WTC11 (cell line): ENCODE results near the gene SLCO1C1. TPM values are rescaled to one million over a fixed set of nuclear protein-coding genes. Genes with fewer than 3 reads are reported as not detected.

Experiments used
- ATAC-seq: fragments of 200-7000 bp; cut with Tn5 transposase; 2 replicates; pipeline ENCODE4 v1.10.0; 2021; ENCODE audit warnings: mild to moderate bottlenecking, moderate library complexity
- CTCF ChIA-PET: fragments of 300-600 bp; sonication (Branson Sonifier 250); formaldehyde crosslinking; loops from one replicate; lab custom pipeline; 2021; ENCODE audit warnings: antibody characterized with exemption; lab: Charles Lee
- POLR2A ChIA-PET: fragments of 350-600 bp; sonication (Branson Sonifier 250); formaldehyde crosslinking; loops from one replicate; lab custom pipeline; 2021; ENCODE audit warnings: antibody characterized with exemption; lab: Charles Lee
- DNase-seq: peaks from one replicate; pipeline ENCODE4 v3.0.0; 2021; ENCODE audit warnings: low spot score
- H3K27ac Mint-ChIP-seq: 2 replicates; pipeline ENCODE4 v1.8.0; 2021; ENCODE audit warnings: mixed read lengths
- H3K27me3 Mint-ChIP-seq: 2 replicates; pipeline ENCODE4 v1.8.0; 2021; ENCODE audit warnings: low read depth, mild to moderate bottlenecking, moderate library complexity, mixed read lengths
- H3K36me3 Mint-ChIP-seq: 2 replicates; pipeline ENCODE4 v1.8.0; 2021; ENCODE audit warnings: mixed read lengths
- H3K4me1 Mint-ChIP-seq: 2 replicates; pipeline ENCODE4 v1.8.0; 2022; ENCODE audit warnings: mixed read lengths
- H3K4me3 Mint-ChIP-seq: 2 replicates; pipeline ENCODE4 v1.8.0; 2021; ENCODE audit warnings: mild to moderate bottlenecking, moderate library complexity, mixed read lengths
- H3K9me3 Mint-ChIP-seq: 2 replicates; pipeline ENCODE4 v1.8.0; 2021; ENCODE audit warnings: mixed read lengths
- CREM ChIP-seq: sonication (generic); formaldehyde crosslinking; IDR thresholded peaks from 2 replicates; pipeline ENCODE4 v1.8.1; 2022; ENCODE audit warnings: mild to moderate bottlenecking, missing genetic modification reagents, moderate library complexity
- E2F4 ChIP-seq: sonication (generic); formaldehyde crosslinking; IDR thresholded peaks from 2 replicates; pipeline ENCODE4 v1.8.1; 2022; ENCODE audit warnings: low read depth, mild to moderate bottlenecking, moderate library complexity, missing genetic modification reagents, borderline replicate concordance
- ELF4 ChIP-seq: sonication (generic); formaldehyde crosslinking; IDR thresholded peaks from 2 replicates; pipeline ENCODE4 v1.8.1; 2022; ENCODE audit warnings: low read depth, mild to moderate bottlenecking, moderate library complexity, missing genetic modification reagents
- EMX1 ChIP-seq: fragments of 250-450 bp; sonication (Bioruptor Pico); IDR thresholded peaks from 2 replicates; pipeline ENCODE4 v1.8.0; 2021; ENCODE audit warnings: mild to moderate bottlenecking
- ERG ChIP-seq: fragments of 250-450 bp; sonication (Bioruptor Pico); IDR thresholded peaks from 2 replicates; pipeline ENCODE4 v1.8.0; 2021; ENCODE audit warnings: mild to moderate bottlenecking
- GRHL2 ChIP-seq: fragments of 250-450 bp; sonication (Bioruptor Pico); IDR thresholded peaks from 2 replicates; pipeline ENCODE4 v1.8.0; 2022; ENCODE audit warnings: mild to moderate bottlenecking, moderate library complexity; ENCODE audit not compliant: insufficient replicate concordance, severe bottlenecking
- HMGXB4 ChIP-seq: sonication (generic); formaldehyde crosslinking; IDR thresholded peaks from 2 replicates; pipeline ENCODE4 v1.8.1; 2023; ENCODE audit warnings: mild to moderate bottlenecking, moderate library complexity, missing genetic modification reagents
- JAZF1 ChIP-seq: fragments of 250-450 bp; sonication (Bioruptor Pico); IDR thresholded peaks from 2 replicates; pipeline ENCODE4 v1.9.0; 2021; ENCODE audit warnings: moderate library complexity, mild to moderate bottlenecking, inconsistent platforms
- NR2C2 ChIP-seq: sonication (generic); formaldehyde crosslinking; IDR thresholded peaks from 2 replicates; pipeline ENCODE4 v1.8.0; 2022; ENCODE audit warnings: mild to moderate bottlenecking, missing genetic modification reagents
- NR3C1 ChIP-seq: sonication (generic); formaldehyde crosslinking; conservative IDR thresholded peaks from 2 replicates; pipeline ENCODE4 v1.8.1; 2023; ENCODE audit warnings: low read depth, mild to moderate bottlenecking, missing genetic modification reagents
- SMAD3 ChIP-seq: sonication (generic); formaldehyde crosslinking; IDR thresholded peaks from 2 replicates; pipeline ENCODE4 v1.8.0; 2022; ENCODE audit warnings: missing genetic modification reagents, mild to moderate bottlenecking, borderline replicate concordance
- SP1 ChIP-seq: sonication (generic); formaldehyde crosslinking; conservative IDR thresholded peaks from 2 replicates; pipeline ENCODE4 v1.8.1; 2022; ENCODE audit warnings: missing genetic modification reagents
- TEAD1 ChIP-seq: sonication (generic); formaldehyde crosslinking; IDR thresholded peaks from 2 replicates; pipeline ENCODE4 v1.8.0; 2022; ENCODE audit warnings: mild to moderate bottlenecking, missing genetic modification reagents
- ZNF121 ChIP-seq: sonication (generic); formaldehyde crosslinking; IDR thresholded peaks from 2 replicates; pipeline ENCODE4 v1.8.0; 2023; ENCODE audit warnings: missing genetic modification reagents
- ZNF219 ChIP-seq: sonication (generic); formaldehyde crosslinking; IDR thresholded peaks from 2 replicates; pipeline ENCODE4 v1.8.0; 2023; ENCODE audit warnings: missing genetic modification reagents, mild to moderate bottlenecking, borderline replicate concordance
- ZNF396 ChIP-seq: fragments of 250-450 bp; sonication (Bioruptor Pico); IDR thresholded peaks from 2 replicates; pipeline ENCODE4 v1.8.0; 2021; ENCODE audit warnings: mild to moderate bottlenecking, moderate library complexity, borderline replicate concordance
- total RNA-seq: library from RNA; stranded (reverse); gene quantifications from 3 replicates; pipeline ENCODE4 v1.2.3, GENCODE V29; 2021
- TF ChIP-seq, protein P1 (sequence below): sonication (generic); formaldehyde crosslinking; IDR thresholded peaks from 2 replicates; pipeline ENCODE4 v1.8.1; 2023; ENCODE audit warnings: mild to moderate bottlenecking, missing genetic modification reagents
- TF ChIP-seq, protein P2 (sequence below): sonication (generic); formaldehyde crosslinking; IDR thresholded peaks from 2 replicates; pipeline ENCODE4 v1.8.0; 2022; ENCODE audit warnings: mild to moderate bottlenecking, missing genetic modification reagents
- TF ChIP-seq, protein P3 (sequence below): sonication (generic); formaldehyde crosslinking; IDR thresholded peaks from 2 replicates; pipeline ENCODE4 v1.8.1; 2023; ENCODE audit warnings: mild to moderate bottlenecking, missing genetic modification reagents, moderate library complexity

SLCO1C1 gene
- total RNA-seq, 1 experiment from 2014 or later: not detected

DNA sequence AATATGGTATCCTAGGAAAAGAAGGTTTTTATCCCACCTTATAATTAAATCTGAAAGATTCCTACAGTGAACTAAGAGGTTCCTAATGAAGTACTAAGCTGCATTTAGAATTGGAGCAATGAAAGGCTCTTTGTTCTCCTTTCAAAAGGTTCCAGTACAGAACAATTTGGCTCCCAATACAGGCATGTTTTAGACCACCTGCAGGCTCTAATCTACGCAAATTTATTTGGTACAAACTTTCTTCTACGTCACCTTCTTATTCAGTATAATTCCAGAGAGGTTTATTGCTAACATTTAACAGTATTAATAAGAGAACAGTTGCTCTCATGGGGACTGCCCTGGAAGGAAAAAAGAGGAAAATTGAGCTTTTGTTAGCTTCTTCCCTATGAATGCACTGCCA is 37.6 kb upstream of the SLCO1C1 start (continued):
- TF ChIP-seq HMGXB4: no peak
- TF ChIP-seq SP1 (CRISPR knock-in tag): no peak
- no peak for TF ChIP-seq JAZF1 (CRISPR knock-in tag)
- no peak for TF ChIP-seq ZNF396 (CRISPR knock-in tag)
- TF ChIP-seq NR2C2 (CRISPR knock-in tag): no peak
- TF ChIP-seq, protein P1, sequence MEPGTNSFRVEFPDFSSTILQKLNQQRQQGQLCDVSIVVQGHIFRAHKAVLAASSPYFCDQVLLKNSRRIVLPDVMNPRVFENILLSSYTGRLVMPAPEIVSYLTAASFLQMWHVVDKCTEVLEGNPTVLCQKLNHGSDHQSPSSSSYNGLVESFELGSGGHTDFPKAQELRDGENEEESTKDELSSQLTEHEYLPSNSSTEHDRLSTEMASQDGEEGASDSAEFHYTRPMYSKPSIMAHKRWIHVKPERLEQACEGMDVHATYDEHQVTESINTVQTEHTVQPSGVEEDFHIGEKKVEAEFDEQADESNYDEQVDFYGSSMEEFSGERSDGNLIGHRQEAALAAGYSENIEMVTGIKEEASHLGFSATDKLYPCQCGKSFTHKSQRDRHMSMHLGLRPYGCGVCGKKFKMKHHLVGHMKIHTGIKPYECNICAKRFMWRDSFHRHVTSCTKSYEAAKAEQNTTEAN (CRISPR knock-in tag): no peak
- TF ChIP-seq E2F4 (CRISPR knock-in tag): no peak

- no peaks in the 10 kb centered on the region; the same call in 1 of the 2 replicates for H3K27me3 Mint-ChIP-seq
- no peaks in the 10 kb centered on the region for H3K4me1 Mint-ChIP-seq
- DNase-seq: no peak
- H3K9me3 Mint-ChIP-seq: peaks cover 25% of the 10 kb centered on the region
- TF ChIP-seq E2F4 (CRISPR knock-in tag): no peak
- TF ChIP-seq SP1 (CRISPR knock-in tag): no peak
- no peak for TF ChIP-seq GRHL2 (CRISPR knock-in tag)
- TF ChIP-seq, protein P2, sequence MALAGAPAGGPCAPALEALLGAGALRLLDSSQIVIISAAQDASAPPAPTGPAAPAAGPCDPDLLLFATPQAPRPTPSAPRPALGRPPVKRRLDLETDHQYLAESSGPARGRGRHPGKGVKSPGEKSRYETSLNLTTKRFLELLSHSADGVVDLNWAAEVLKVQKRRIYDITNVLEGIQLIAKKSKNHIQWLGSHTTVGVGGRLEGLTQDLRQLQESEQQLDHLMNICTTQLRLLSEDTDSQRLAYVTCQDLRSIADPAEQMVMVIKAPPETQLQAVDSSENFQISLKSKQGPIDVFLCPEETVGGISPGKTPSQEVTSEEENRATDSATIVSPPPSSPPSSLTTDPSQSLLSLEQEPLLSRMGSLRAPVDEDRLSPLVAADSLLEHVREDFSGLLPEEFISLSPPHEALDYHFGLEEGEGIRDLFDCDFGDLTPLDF: no peak
- TF ChIP-seq, protein P3, sequence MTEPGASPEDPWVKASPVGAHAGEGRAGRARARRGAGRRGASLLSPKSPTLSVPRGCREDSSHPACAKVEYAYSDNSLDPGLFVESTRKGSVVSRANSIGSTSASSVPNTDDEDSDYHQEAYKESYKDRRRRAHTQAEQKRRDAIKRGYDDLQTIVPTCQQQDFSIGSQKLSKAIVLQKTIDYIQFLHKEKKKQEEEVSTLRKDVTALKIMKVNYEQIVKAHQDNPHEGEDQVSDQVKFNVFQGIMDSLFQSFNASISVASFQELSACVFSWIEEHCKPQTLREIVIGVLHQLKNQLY (CRISPR knock-in tag): no peak
- no peak for TF ChIP-seq ELF4 (CRISPR knock-in tag)
- no peak for TF ChIP-seq ZNF121 (CRISPR knock-in tag)
- TF ChIP-seq TEAD1 (CRISPR knock-in tag): no peak
- no peak for TF ChIP-seq EMX1 (CRISPR knock-in tag)
- TF ChIP-seq ERG: no peak
- no peak for TF ChIP-seq CREM (CRISPR knock-in tag)
- no peak for TF ChIP-seq ZNF396 (CRISPR knock-in tag)
- TF ChIP-seq NR3C1: no peak
- no peak for TF ChIP-seq ZNF219
- no peak for TF ChIP-seq SMAD3
- TF ChIP-seq, all 79 proteins: peak for 0
- H3K27ac Mint-ChIP-seq: no peak overlapping the region
- peaks cover 13% of the 10 kb centered on the region for H3K36me3 Mint-ChIP-seq
- CTCF ChIA-PET: interaction anchor here (0.5 to 1.4 kb wide), 5 partner anchors 23 to 639 kb away, joined by 3 to 12 read pairs (median 3); no protein-coding TSS in a partner anchor
- POLR2A ChIA-PET: no interaction called here
- no peak for ATAC-seq
- H3K4me3 Mint-ChIP-seq: no peak overlapping the region
Measured at GRCh38 chr12:20681334-20681733, 13.8 kb upstream of the SLCO1C1 start.
